ENCODE results near the gene YIPF3. TPM values are rescaled to one million over a fixed set of nuclear protein-coding genes. Genes with fewer than 3 reads are reported as not detected.
"Not testable (repeated sequence)": the region's sequence is repeated elsewhere in the genome, so short reads cannot be mapped to it uniquely, and the experiment has no call there.

YIPF3 gene
- total and polyA plus RNA-seq, 3 experiments from 2014 or later, result 48.9 to 86.5 (median 49.1) TPM

DNA sequence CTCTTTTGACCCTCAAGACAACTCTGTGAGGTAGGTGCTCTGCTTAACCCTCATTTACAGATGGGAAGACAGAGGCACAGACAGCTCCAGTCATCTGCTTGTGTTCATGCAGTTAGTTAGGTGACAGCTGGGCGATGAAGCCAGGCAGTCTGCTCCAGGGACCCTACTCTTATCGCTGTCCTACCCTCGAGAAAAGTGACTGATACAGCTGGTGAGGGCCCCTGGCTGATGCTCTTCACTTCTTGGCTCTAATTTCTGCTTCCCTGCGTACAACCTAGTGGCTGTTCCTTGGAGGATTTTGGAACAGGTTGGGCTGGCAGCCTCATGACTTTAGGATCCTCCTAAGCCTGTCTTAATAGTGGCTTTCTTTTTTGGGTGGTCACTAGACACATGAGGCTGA lies 48.5 kb downstream of the YIPF3 start:
- H3K4me3 ChIP-seq (ENCODE audit: low read length), result no peak overlapping the region
- peaks cover 11% of the 10 kb centered on the region for H3K27me3 ChIP-seq (ENCODE audit: insufficient read depth, low read length, poor library complexity, severe bottlenecking)
- no peaks in the 10 kb centered on the region for H3K4me1 ChIP-seq (ENCODE audit: insufficient read depth, low read length)
- peaks cover 28 to 39% of the 10 kb centered on the region in 2 donors for H3K27me3 Mint-ChIP-seq
- POLR2A ChIA-PET, result no interaction called here
- H3K4me3 Mint-ChIP-seq, result no peak overlapping the region
- H3K27ac Mint-ChIP-seq, result no peak overlapping the region
- DNase-seq, result no peak
- no peaks in the 10 kb centered on the region for H3K9me3 Mint-ChIP-seq
- no peak overlapping the region for H3K27ac ChIP-seq (ENCODE audit: low read depth, low read length)
- CTCF ChIA-PET, result interaction anchor here (1.2 kb wide), 1 partner anchor 238 kb away, joined by 3 read pairs; no protein-coding TSS in a partner anchor
- no peaks in the 10 kb centered on the region for H3K9me3 ChIP-seq (ENCODE audit: low read length)
- no peaks in the 10 kb centered on the region for H3K4me1 Mint-ChIP-seq
- H3K36me3 ChIP-seq (ENCODE audit: insufficient read depth, low read length), result no peaks in the 10 kb centered on the region
- H3K36me3 Mint-ChIP-seq, result no peaks in the 10 kb centered on the region

DNA sequence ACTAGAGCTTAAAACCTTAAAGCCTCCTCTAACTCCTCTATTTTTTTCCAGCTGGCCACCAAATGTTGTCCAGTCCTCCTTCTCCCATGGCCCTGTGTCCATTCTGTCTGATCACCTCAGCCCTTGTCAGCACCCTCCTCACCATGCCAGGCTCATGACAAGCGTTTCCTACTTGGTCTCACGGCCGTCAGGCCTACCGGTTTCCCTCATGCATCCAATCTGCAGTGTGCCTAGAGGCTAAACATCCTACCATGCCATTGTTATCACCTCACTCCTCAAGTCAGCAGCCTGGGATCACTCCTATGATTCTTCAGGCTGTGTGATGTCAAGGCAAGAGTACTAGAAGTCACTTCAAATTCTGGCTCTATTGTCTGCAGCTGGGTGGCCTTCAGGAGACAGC lies 49.0 kb downstream of the YIPF3 start:
- H3K4me3 Mint-ChIP-seq, result no peak overlapping the region

GRCh38 chr6:43467265-43467664 lies 49.5 kb downstream of the YIPF3 start:
- H3K4me1 Mint-ChIP-seq; H3K4me1 ChIP-seq (ENCODE audit: insufficient read depth, low read length); H3K9me3 ChIP-seq (ENCODE audit: low read length); H3K36me3 ChIP-seq (ENCODE audit: insufficient read depth, low read length); DNase-seq; H3K4me3 ChIP-seq (ENCODE audit: low read length); H3K4me3 Mint-ChIP-seq; H3K27ac Mint-ChIP-seq; H3K36me3 Mint-ChIP-seq; H3K9me3 Mint-ChIP-seq; H3K27ac ChIP-seq (ENCODE audit: low read depth, low read length); POLR2A ChIA-PET: not testable (repeated sequence)
- CTCF ChIA-PET, result interaction anchor here (1.2 kb wide), 1 partner anchor 237 kb away, joined by 3 read pairs; no protein-coding TSS in a partner anchor
- peaks cover 34 to 48% of the 10 kb centered on the region in 2 donors for H3K27me3 Mint-ChIP-seq
- peaks cover 11% of the 10 kb centered on the region for H3K27me3 ChIP-seq (ENCODE audit: insufficient read depth, low read length, poor library complexity, severe bottlenecking)

More for the DNA sequence above, 49.0 kb downstream of the YIPF3 start:
- no peak for DNase-seq
- Mint-ChIP-seq H3K27me3 (peaks cover 31 to 43% of the 10 kb centered on the region in 2 donors), H3K4me1 (no peaks in the 10 kb centered on the region), H3K9me3 (no peaks in the 10 kb centered on the region), H3K36me3 (no peaks in the 10 kb centered on the region), H3K27ac (peak overlapping the region in 1 of 8 donors; percentile 54)
- H3K9me3 ChIP-seq (ENCODE audit: low read length), result no peaks in the 10 kb centered on the region
- no peaks in the 10 kb centered on the region for H3K36me3 ChIP-seq (ENCODE audit: insufficient read depth, low read length)
- ChIA-PET POLR2A (no interaction called here), CTCF (interaction anchor here (1.2 kb wide), 1 partner anchor 238 kb away, joined by 3 read pairs; no protein-coding TSS in a partner anchor)
- H3K4me3 ChIP-seq (ENCODE audit: low read length), result no peak overlapping the region
- H3K27ac ChIP-seq (ENCODE audit: low read depth, low read length), result no peak overlapping the region
- H3K4me1 ChIP-seq (ENCODE audit: insufficient read depth, low read length), result no peaks in the 10 kb centered on the region
- H3K27me3 ChIP-seq (ENCODE audit: insufficient read depth, low read length, poor library complexity, severe bottlenecking), result peaks cover 11% of the 10 kb centered on the region

GRCh38 chr6:43465948-43466347 lies 50.8 kb downstream of the YIPF3 start:
- Mint-ChIP-seq H3K4me1 (no peaks in the 10 kb centered on the region), H3K27ac (no peak overlapping the region), H3K9me3 (no peaks in the 10 kb centered on the region), H3K36me3 (no peaks in the 10 kb centered on the region), H3K27me3 (peaks cover 37 to 47% of the 10 kb centered on the region in 2 donors), H3K4me3 (no peak overlapping the region)
- CTCF ChIA-PET, result interaction anchor here (2.0 kb wide), 1 partner anchor 11 kb away, joined by 6 read pairs; the partner anchor contains the start of gene DLK2
- Histone ChIP-seq H3K4me3 (ENCODE audit: low read length) (no peak overlapping the region), H3K36me3 (ENCODE audit: insufficient read depth, low read length) (no peaks in the 10 kb centered on the region), H3K9me3 (ENCODE audit: low read length) (no peaks in the 10 kb centered on the region), H3K27ac (ENCODE audit: low read depth, low read length) (no peak overlapping the region), H3K4me1 (ENCODE audit: insufficient read depth, low read length) (no peaks in the 10 kb centered on the region), H3K27me3 (ENCODE audit: insufficient read depth, low read length, poor library complexity, severe bottlenecking) (peaks cover 11% of the 10 kb centered on the region)
- POLR2A ChIA-PET, result no interaction called here
- no peak for DNase-seq

DNA sequence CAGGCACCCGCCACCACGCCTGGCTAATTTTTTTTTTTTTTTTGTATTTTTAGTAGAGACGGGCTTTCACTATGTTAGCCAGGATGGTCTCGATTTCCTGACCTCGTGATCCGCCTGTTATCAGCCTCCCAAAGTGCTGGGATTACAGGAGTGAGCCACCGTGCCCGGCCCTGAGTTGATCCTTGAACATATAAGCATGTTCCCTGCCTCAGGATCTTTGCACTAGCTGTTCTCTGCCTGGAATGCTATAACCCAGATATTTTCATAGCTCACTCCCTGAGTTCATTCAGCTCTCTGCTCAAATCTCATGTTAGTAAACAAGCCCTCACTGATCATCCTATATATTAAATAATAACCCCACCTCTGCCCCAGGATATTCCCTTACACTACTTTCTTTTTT lies 52.4 kb downstream of the YIPF3 start:
- Mint-ChIP-seq H3K4me1 (no peaks in the 10 kb centered on the region), H3K27ac (no peak overlapping the region), H3K36me3 (no peaks in the 10 kb centered on the region), H3K4me3 (no peak overlapping the region), H3K27me3 (peaks cover 33 to 44% of the 10 kb centered on the region in 2 donors), H3K9me3 (no peaks in the 10 kb centered on the region)
- no peak for DNase-seq
- H3K4me1 ChIP-seq (ENCODE audit: insufficient read depth, low read length), result no peaks in the 10 kb centered on the region
- CTCF ChIA-PET, result interaction anchor here (0.7 to 2.0 kb wide), 3 partner anchors 10 to 234 kb away, joined by 3 to 6 read pairs (median 3); partner anchors contain the start of gene DLK2
- peaks cover 10% of the 10 kb centered on the region for H3K27me3 ChIP-seq (ENCODE audit: insufficient read depth, low read length, poor library complexity, severe bottlenecking)
- no peak overlapping the region for H3K27ac ChIP-seq (ENCODE audit: low read depth, low read length)
- H3K9me3 ChIP-seq (ENCODE audit: low read length), result no peaks in the 10 kb centered on the region
- no peaks in the 10 kb centered on the region for H3K36me3 ChIP-seq (ENCODE audit: insufficient read depth, low read length)
- POLR2A ChIA-PET, result no interaction called here
- H3K4me3 ChIP-seq (ENCODE audit: low read length), result no peak overlapping the region

DNA sequence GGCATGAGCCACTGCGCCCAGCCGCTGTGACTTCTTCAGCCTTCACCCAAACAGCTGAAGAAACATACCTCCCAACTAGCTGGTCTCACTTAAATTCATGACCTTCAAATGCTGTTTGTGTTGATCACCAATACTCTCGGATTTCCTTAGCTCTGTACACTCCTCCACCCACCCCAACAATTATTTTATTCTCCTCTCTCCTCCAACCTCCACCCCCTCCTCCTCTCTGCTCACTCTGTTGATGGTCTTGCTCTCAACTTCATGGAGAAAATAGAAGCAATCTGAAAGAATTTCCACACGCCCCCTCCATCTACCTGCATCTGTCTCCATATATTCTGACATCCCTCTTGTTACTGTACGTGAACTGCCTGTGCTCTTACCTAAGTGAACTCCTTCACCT lies 54.8 kb downstream of the YIPF3 start:
- Histone ChIP-seq H3K9me3 (ENCODE audit: low read length) (no peaks in the 10 kb centered on the region), H3K36me3 (ENCODE audit: insufficient read depth, low read length) (no peaks in the 10 kb centered on the region), H3K27me3 (ENCODE audit: insufficient read depth, low read length, poor library complexity, severe bottlenecking) (no peaks in the 10 kb centered on the region), H3K4me1 (ENCODE audit: insufficient read depth, low read length) (no peaks in the 10 kb centered on the region), H3K27ac (ENCODE audit: low read depth, low read length) (no peak overlapping the region), H3K4me3 (ENCODE audit: low read length) (no peak overlapping the region)
- H3K36me3 Mint-ChIP-seq, result no peaks in the 10 kb centered on the region
- peaks cover 0 to under 1% (median under 1%) of the 10 kb centered on the region in 3 donors for H3K4me1 Mint-ChIP-seq
- peaks cover 26 to 31% of the 10 kb centered on the region in 2 donors for H3K27me3 Mint-ChIP-seq
- DNase-seq, result no peak
- H3K27ac Mint-ChIP-seq, result no peak overlapping the region
- ChIA-PET CTCF (no interaction called here), POLR2A (no interaction called here)
- peak overlapping the region in 1 of 7 donors; percentile 12 for H3K4me3 Mint-ChIP-seq
- H3K9me3 Mint-ChIP-seq, result no peaks in the 10 kb centered on the region

Other genes with a start within 250 kb of the YIPF3 start
- gene SLC22A7, start 218.7 kb downstream of the YIPF3 start, total RNA-seq, result not detected
- not detected for gene SLC22A7, start 218.7 kb downstream of the YIPF3 start, polyA plus RNA-seq
- under 1 TPM in 1 of 2 experiments, not detected in 1; 0.63 TPM for gene CRIP3, start 208.1 kb downstream of the YIPF3 start, total RNA-seq
- not detected for gene CRIP3, start 208.1 kb downstream of the YIPF3 start, polyA plus RNA-seq
- 10 to 100 TPM; 11.8 to 12.0 TPM for gene ZNF318, start 147.3 kb downstream of the YIPF3 start, total RNA-seq
- gene ZNF318, start 147.3 kb downstream of the YIPF3 start, polyA plus RNA-seq, result 6.4 TPM
- gene ABCC10, start 89.4 kb downstream of the YIPF3 start, total RNA-seq, result 10 to 100 TPM; 35.8 to 36.4 TPM
- gene ABCC10, start 89.4 kb downstream of the YIPF3 start, polyA plus RNA-seq, result 28.2 TPM
- gene DLK2, start 61.4 kb downstream of the YIPF3 start, total RNA-seq, result 1 to 10 TPM; 1.9 TPM
- 1.4 TPM for gene DLK2, start 61.4 kb downstream of the YIPF3 start, polyA plus RNA-seq
- 10 to 100 TPM; 48.8 to 49.1 TPM for gene TJAP1, start 39.4 kb downstream of the YIPF3 start, total RNA-seq
- gene TJAP1, start 39.4 kb downstream of the YIPF3 start, polyA plus RNA-seq, result 11.8 TPM
- gene LRRC73, start 6.6 kb downstream of the YIPF3 start, total RNA-seq, result under 1 TPM; 0.11 to 0.13 TPM
- not detected for gene LRRC73, start 6.6 kb downstream of the YIPF3 start, polyA plus RNA-seq
- gene POLR1C, start 163 bp upstream of the YIPF3 start, total RNA-seq, result 100 to 1,000 TPM; 122 to 124 TPM
- 19.6 TPM for gene POLR1C, start 163 bp upstream of the YIPF3 start, polyA plus RNA-seq
- gene XPO5, start 59.1 kb upstream of the YIPF3 start, total RNA-seq, result 100 to 1,000 TPM in 1 of 2 experiments, 10 to 100 TPM in 1; 98.0 to 116 TPM
- 15.3 TPM for gene XPO5, start 59.1 kb upstream of the YIPF3 start, polyA plus RNA-seq
- 10 to 100 TPM; 33.8 to 38.6 TPM for gene POLH, start 59.3 kb upstream of the YIPF3 start, total RNA-seq
- 15.6 TPM for gene POLH, start 59.3 kb upstream of the YIPF3 start, polyA plus RNA-seq
- 10 to 100 TPM; 44.2 to 45.4 TPM for gene GTPBP2, start 112.3 kb upstream of the YIPF3 start, total RNA-seq
- gene GTPBP2, start 112.3 kb upstream of the YIPF3 start, polyA plus RNA-seq, result 3.9 TPM
- gene MAD2L1BP, start 118.9 kb upstream of the YIPF3 start, total RNA-seq, result 10 to 100 TPM; 27.6 to 27.7 TPM
- 16.0 TPM for gene MAD2L1BP, start 118.9 kb upstream of the YIPF3 start, polyA plus RNA-seq
- gene RSPH9, start 128.1 kb upstream of the YIPF3 start, total RNA-seq, result not detected
- 1.3 TPM for gene RSPH9, start 128.1 kb upstream of the YIPF3 start, polyA plus RNA-seq
- 10 to 100 TPM; 60.4 to 60.6 TPM for gene MRPS18A, start 170.9 kb upstream of the YIPF3 start, total RNA-seq
- 65.2 TPM for gene MRPS18A, start 170.9 kb upstream of the YIPF3 start, polyA plus RNA-seq

All from CD8-positive, alpha-beta memory T cell (primary cell).